Naive thymus-derived CD4-positive, alpha-beta T cell (primary cell): ENCODE measurements around the gene FAM117B. TPM values are rescaled to one million over a fixed set of nuclear protein-coding genes. Genes with fewer than 3 reads are reported as not detected.
"Not testable (repeated sequence)": the region's sequence is repeated elsewhere in the genome, so short reads cannot be mapped to it uniquely, and the experiment has no call there.

Experiments
- ATAC-seq: fragments of 150-1000 bp; cut with Tn5 transposase; 2 replicates; pipeline ENCODE4 v1.10.0; 2021; ENCODE audit warnings: mild to moderate bottlenecking, moderate library complexity
- CTCF ChIA-PET: fragments of 350-600 bp; sonication (Branson Sonifier 250); formaldehyde crosslinking; loops from one replicate; lab custom pipeline; 2021; ENCODE audit warnings: antibody characterized with exemption; lab: Charles Lee
- POLR2A ChIA-PET: fragments of 350-600 bp; sonication (Branson Sonifier 250); formaldehyde crosslinking; loops from one replicate; lab custom pipeline; 2021; ENCODE audit warnings: antibody characterized with exemption, inconsistent platforms; lab: Charles Lee
- DNase-seq, 9 donors: peaks; one replicate each; pipeline versions ENCODE4 v3.0.0 to v3.0.0-alpha.2; 2020 to 2022; ENCODE audit warnings: mixed read lengths in 1 of 9
- H3K27ac ChIP-seq: one replicate; pipeline ENCODE4 v1.7.0; 2013; ENCODE audit warnings: mild to moderate bottlenecking, low read depth, low read length, moderate library complexity
- H3K27me3 ChIP-seq, 2 donors: one replicate each; pipeline ENCODE4 v1.7.0; 2013; ENCODE audit warnings: low read length in 2 of 2, mild to moderate bottlenecking in 2 of 2, moderate library complexity in 2 of 2; ENCODE audit not compliant: control insufficient read depth in 2 of 2, insufficient read depth in 2 of 2
- H3K36me3 ChIP-seq, 3 experiments: 1 replicate in 2 of 3; 2 replicates in 1 of 3; pipeline ENCODE4 v1.7.0; 2013; ENCODE audit warnings: low read length in 3 of 3, mild to moderate bottlenecking in 3 of 3, moderate library complexity in 1 of 3; ENCODE audit not compliant: insufficient read depth in 3 of 3, control insufficient read depth in 2 of 3
- H3K4me1 ChIP-seq, 2 donors: one replicate each; pipeline ENCODE4 v1.7.0; 2013; ENCODE audit warnings: low read length in 2 of 2, mild to moderate bottlenecking in 2 of 2, moderate library complexity in 1 of 2; ENCODE audit not compliant: control insufficient read depth in 2 of 2, insufficient read depth in 2 of 2
- H3K4me3 ChIP-seq: 2 replicates; pipeline ENCODE4 v1.7.0; 2013; ENCODE audit warnings: mild to moderate bottlenecking, low read length
- H3K9me3 ChIP-seq, 3 experiments: 1 replicate in 2 of 3; 2 replicates in 1 of 3; pipeline ENCODE4 v1.7.0; 2013; ENCODE audit warnings: low read length in 3 of 3; ENCODE audit not compliant: control insufficient read depth in 2 of 3
- H3K27ac Mint-ChIP-seq, 9 donors: one replicate each; pipeline ENCODE4 v1.8.0; 2020 to 2022; ENCODE audit warnings: mixed read lengths in 9 of 9, mild to moderate bottlenecking in 8 of 9, moderate library complexity in 5 of 9, inconsistent platforms in 2 of 9
- H3K27me3 Mint-ChIP-seq, 5 donors: one replicate each; pipeline ENCODE4 v1.8.0; 2021 to 2022; ENCODE audit warnings: mixed read lengths in 5 of 5, mild to moderate bottlenecking in 1 of 5
- H3K36me3 Mint-ChIP-seq, 5 donors: one replicate each; pipeline ENCODE4 v1.8.0; 2020 to 2022; ENCODE audit warnings: mixed read lengths in 5 of 5, mild to moderate bottlenecking in 3 of 5, inconsistent platforms in 1 of 5
- H3K4me1 Mint-ChIP-seq, 7 donors: one replicate each; pipeline ENCODE4 v1.8.0; 2020 to 2022; ENCODE audit warnings: mixed read lengths in 7 of 7, mild to moderate bottlenecking in 3 of 7, inconsistent platforms in 1 of 7
- H3K4me3 Mint-ChIP-seq, 10 donors: one replicate each; pipeline ENCODE4 v1.8.0; 2020 to 2022; ENCODE audit warnings: mild to moderate bottlenecking in 10 of 10, mixed read lengths in 10 of 10, moderate library complexity in 6 of 10, inconsistent platforms in 2 of 10
- H3K9me3 Mint-ChIP-seq, 11 donors: one replicate each; pipeline ENCODE4 v1.8.0; 2020 to 2022; ENCODE audit warnings: mixed read lengths in 11 of 11, mild to moderate bottlenecking in 4 of 11, inconsistent platforms in 1 of 11, moderate library complexity in 1 of 11
- intact Hi-C, 2 donors: fragments of 100-400 bp; cut with micrococcal nuclease; formaldehyde crosslinking; loops; one replicate each; pipeline ENCODE4 v1.15.1; 2023
- polyA plus RNA-seq, 2 donors: library from polyadenylated mRNA; unstranded; fragments of 300-500 nt; fragmentation: Illumina TruSeq; gene quantifications; one replicate each; pipeline ENCODE4 v1.2.3, GENCODE V29; 2021
- total RNA-seq, 6 experiments: library from RNA in 5 of 6; stranded (reverse) in 5 of 6; gene quantifications; 1 replicate in 5 of 6; 2 replicates in 1 of 6; pipeline ENCODE4 v1.2.3 and lab custom pipeline; 2021 to 2026

The FAM117B gene
- total and polyA plus RNA-seq, 7 experiments from 2014 or later = 12.8 to 57.9 (median 46.5) TPM

- peaks cover 16 to 53% (median 37%) of the 10 kb centered on the region in 5 donors for H3K36me3 Mint-ChIP-seq
- no peaks in the 10 kb centered on the region for H3K27me3 Mint-ChIP-seq
- ChIA-PET CTCF (no interaction called here), POLR2A (no interaction called here)
- Histone ChIP-seq H3K36me3 (peaks cover 0 to 5% (median 0%) of the 10 kb centered on the region in 3 experiments), H3K4me3 (no peak overlapping the region), H3K27ac (no peak overlapping the region), H3K9me3 (no peaks in the 10 kb centered on the region), H3K27me3 (no peaks in the 10 kb centered on the region), H3K4me1 (no peaks in the 10 kb centered on the region)
- H3K9me3 Mint-ChIP-seq = peaks cover 0 to 9% (median 6%) of the 10 kb centered on the region in 11 donors
- no peak overlapping the region for H3K27ac Mint-ChIP-seq
- ATAC-seq = no peak
- peaks cover 0 to 12% (median 0%) of the 10 kb centered on the region in 7 donors for H3K4me1 Mint-ChIP-seq
- DNase-seq = no peak
- H3K4me3 Mint-ChIP-seq = no peak overlapping the region
- intact Hi-C loops = no loop called here
These were observed 163.2 kb downstream of the FAM117B start for GRCh38 chr2:202797944-202798343.

GRCh38 chr2:202805911-202806310, 171.1 kb downstream of the FAM117B start:
- H3K4me1 ChIP-seq, intact Hi-C loops, ATAC-seq, H3K27me3 Mint-ChIP-seq, H3K4me3 ChIP-seq, H3K36me3 ChIP-seq, DNase-seq, H3K9me3 ChIP-seq, H3K27me3 ChIP-seq, POLR2A ChIA-PET, H3K27ac ChIP-seq, H3K27ac Mint-ChIP-seq, CTCF ChIA-PET, H3K4me3 Mint-ChIP-seq: not testable (repeated sequence)
- H3K4me1 Mint-ChIP-seq = peaks cover 0 to 12% (median 0%) of the 10 kb centered on the region in 7 donors
- peaks cover 0 to 20% (median 9%) of the 10 kb centered on the region in 11 donors for H3K9me3 Mint-ChIP-seq
- peaks cover 19 to 77% (median 53%) of the 10 kb centered on the region in 5 donors for H3K36me3 Mint-ChIP-seq

GRCh38 chr2:202807431-202808138, 172.8 kb downstream of the FAM117B start:
- H3K4me1 Mint-ChIP-seq, ATAC-seq, POLR2A ChIA-PET, H3K4me1 ChIP-seq, H3K36me3 ChIP-seq, intact Hi-C loops, H3K27me3 ChIP-seq, H3K4me3 Mint-ChIP-seq, H3K9me3 ChIP-seq, H3K27me3 Mint-ChIP-seq, DNase-seq, H3K27ac ChIP-seq, H3K4me3 ChIP-seq: not testable (repeated sequence)
- Mint-ChIP-seq H3K9me3 (peaks cover 0 to 23% (median 10%) of the 10 kb centered on the region in 11 donors), H3K27ac (peak overlapping the region in 1 of 9 donors; percentile 17), H3K36me3 (peaks cover 18 to 67% (median 46%) of the 10 kb centered on the region in 5 donors)
- CTCF ChIA-PET = interaction anchor here (0.6 kb wide), 1 partner anchor 155 kb away, joined by 3 read pairs; no protein-coding TSS in a partner anchor

- H3K27me3 Mint-ChIP-seq = no peaks in the 10 kb centered on the region
- H3K4me1 Mint-ChIP-seq = peaks cover 0 to 4% (median 0%) of the 10 kb centered on the region in 7 donors
- no peak for DNase-seq
- Histone ChIP-seq H3K27ac (no peak overlapping the region), H3K36me3 (no peaks in the 10 kb centered on the region), H3K4me1 (no peaks in the 10 kb centered on the region), H3K9me3 (no peaks in the 10 kb centered on the region), H3K4me3 (no peak overlapping the region), H3K27me3 (no peaks in the 10 kb centered on the region)
- peaks cover 0 to 30% (median 10%) of the 10 kb centered on the region in 11 donors for H3K9me3 Mint-ChIP-seq
- peak overlapping the region in 1 of 9 donors; percentile 77 for H3K27ac Mint-ChIP-seq
- intact Hi-C loops = no loop called here
- CTCF ChIA-PET = no interaction called here
- no peak for ATAC-seq
- H3K4me3 Mint-ChIP-seq = no peak overlapping the region
- peaks cover 19 to 68% (median 44%) of the 10 kb centered on the region in 5 donors for H3K36me3 Mint-ChIP-seq
- POLR2A ChIA-PET = interaction anchor here (0.6 kb wide), 1 partner anchor 12 kb away, joined by 3 read pairs; no protein-coding TSS in a partner anchor
These were observed 174.0 kb downstream of the FAM117B start for GRCh38 chr2:202808754-202809153.

- Mint-ChIP-seq H3K27me3 (no peaks in the 10 kb centered on the region), H3K36me3 (peaks cover 20 to 45% (median 29%) of the 10 kb centered on the region in 5 donors), H3K4me3 (no peak overlapping the region), H3K4me1 (peaks cover 0 to 4% (median 0%) of the 10 kb centered on the region in 7 donors), H3K27ac (no peak overlapping the region), H3K9me3 (peaks cover 2 to 38% (median 13%) of the 10 kb centered on the region in 11 donors)
- intact Hi-C loops = no loop called here
- peaks cover 0 to 4% (median 0%) of the 10 kb centered on the region in 3 experiments for H3K9me3 ChIP-seq
- H3K27ac ChIP-seq = no peak overlapping the region
- DNase-seq (no peak), ATAC-seq (no peak)
- CTCF ChIA-PET = no interaction called here
- no peak overlapping the region for H3K4me3 ChIP-seq
- POLR2A ChIA-PET = no interaction called here
- H3K27me3 ChIP-seq = no peaks in the 10 kb centered on the region
- no peaks in the 10 kb centered on the region for H3K4me1 ChIP-seq
- no peaks in the 10 kb centered on the region for H3K36me3 ChIP-seq
These were observed 178.6 kb downstream of the FAM117B start for GRCh38 chr2:202813387-202813786.

- no peak overlapping the region for H3K4me3 Mint-ChIP-seq
- no peaks in the 10 kb centered on the region for H3K27me3 ChIP-seq
- ChIA-PET POLR2A (interaction anchor here (0.6 kb wide), 1 partner anchor 212 kb away, joined by 3 read pairs; no protein-coding TSS in a partner anchor), CTCF (interaction anchor here (1.6 kb wide), 1 partner anchor 226 kb away, joined by 4 read pairs; no protein-coding TSS in a partner anchor)
- no peaks in the 10 kb centered on the region for H3K4me1 ChIP-seq
- intact Hi-C loops = no loop called here
- peaks cover 0 to 1% (median 0%) of the 10 kb centered on the region in 7 donors for H3K4me1 Mint-ChIP-seq
- H3K27ac ChIP-seq = no peak overlapping the region
- ATAC-seq (no peak), DNase-seq (no peak)
- H3K9me3 Mint-ChIP-seq = peaks cover 2 to 31% (median 8%) of the 10 kb centered on the region in 11 donors
- H3K4me3 ChIP-seq = no peak overlapping the region
- H3K36me3 ChIP-seq = no peaks in the 10 kb centered on the region
- H3K36me3 Mint-ChIP-seq = peaks cover 12 to 37% (median 20%) of the 10 kb centered on the region in 5 donors
- peaks cover 0 to 4% (median 0%) of the 10 kb centered on the region in 3 experiments for H3K9me3 ChIP-seq
- H3K27ac Mint-ChIP-seq = no peak overlapping the region
- no peaks in the 10 kb centered on the region for H3K27me3 Mint-ChIP-seq
These were observed 179.5 kb downstream of the FAM117B start for GRCh38 chr2:202814226-202814625.
